Breast epithelium (tissue), 4 donors: ENCODE results near the gene OTOP2. TPM values are rescaled to one million over a fixed set of nuclear protein-coding genes. Genes with fewer than 3 reads are reported as not detected.

ENCODE experiments used
- DNase-seq, 2 donors: peaks; one replicate each; pipeline ENCODE4 v3.0.0-alpha.2; 2019; ENCODE audit warnings: low spot score in 2 of 2
- H3K27ac ChIP-seq, 2 donors: fragments of 200-600 bp; sonication (generic) in 1 of 2; one replicate each; pipeline ENCODE4 v1.5.1; 2016 to 2019; ENCODE audit warnings: mild to moderate bottlenecking in 1 of 2
- H3K27me3 ChIP-seq, 2 donors: fragments of 200-600 bp; sonication (generic) in 1 of 2; one replicate each; pipeline versions ENCODE4 v1.5.1 to v1.6.0; 2017 to 2019; ENCODE audit warnings: control low read depth in 1 of 2, mild to moderate bottlenecking in 1 of 2
- H3K36me3 ChIP-seq: fragments of 200-600 bp; one replicate; pipeline ENCODE4 v1.5.1; 2019
- H3K4me1 ChIP-seq, 2 donors: fragments of 200-600 bp; sonication (generic); one replicate each; pipeline ENCODE4 v1.5.1; 2016 to 2019; ENCODE audit warnings: control low read depth in 1 of 2
- H3K4me3 ChIP-seq, 3 donors: fragments of 200-600 bp; sonication (generic); 1 replicate in 2 of 3; 2 replicates in 1 of 3; pipeline ENCODE4 v1.5.1; 2016 to 2019; ENCODE audit warnings: mild to moderate bottlenecking in 3 of 3, moderate library complexity in 2 of 3
- H3K9me3 ChIP-seq, 2 donors: fragments of 200-600 bp; sonication (generic) in 1 of 2; one replicate each; pipeline ENCODE4 v1.5.1; 2016 to 2019; ENCODE audit warnings: control low read depth in 1 of 2
- CTCF ChIP-seq, 3 donors: fragments of 450-650 bp; IDR thresholded peaks; one replicate each; pipeline ENCODE4 v1.5.1; 2016 to 2017; ENCODE audit warnings: antibody characterized with exemption in 3 of 3, mild to moderate bottlenecking in 3 of 3, moderate library complexity in 3 of 3
- POLR2A ChIP-seq: fragments of 450-650 bp; IDR thresholded peaks from one replicate; pipeline ENCODE4 v1.6.1; 2016; ENCODE audit warnings: antibody characterized with exemption, mild to moderate bottlenecking, moderate library complexity
- POLR2AphosphoS5 ChIP-seq, 3 donors: sonication (generic); formaldehyde crosslinking; IDR thresholded peaks; one replicate each; pipeline ENCODE4 v1.6.1; 2017; ENCODE audit warnings: antibody characterized with exemption in 3 of 3
- intact Hi-C: fragments of 100-400 bp; cut with DNase I; formaldehyde crosslinking; loops from one replicate; pipeline ENCODE4 v1.15.1; 2023; ENCODE audit warnings: low total_unique reads
- total RNA-seq, 3 donors: library from RNA; depleted of rRNA; stranded (reverse); fragments of >200 nt; gene quantifications; one replicate each; pipeline ENCODE4 v1.1.0, GENCODE V29; 2016

OTOP2 gene
- total RNA-seq, 3 donors from 2014 or later = 0.33 TPM; not detected in 2

GRCh38 chr17:74954665-74955421 is 30.8 kb downstream of the OTOP2 start:
- no peaks in the 10 kb centered on the region for H3K27me3 ChIP-seq
- intact Hi-C loops = no loop called here
- no peak overlapping the region for H3K27ac ChIP-seq
- H3K36me3 ChIP-seq = no peaks in the 10 kb centered on the region
- DNase-seq = no peak
- no peak overlapping the region for H3K4me3 ChIP-seq
- H3K9me3 ChIP-seq = no peaks in the 10 kb centered on the region
- TF ChIP-seq POLR2AphosphoS5 (IDR thresholded peaks at IDR 0.05) (no peak), CTCF (IDR thresholded peaks at IDR 0.05) (no peak), POLR2A (no peak)
- no peaks in the 10 kb centered on the region for H3K4me1 ChIP-seq

- no peaks in the 10 kb centered on the region for H3K36me3 ChIP-seq
- H3K4me1 ChIP-seq = no peaks in the 10 kb centered on the region
- H3K4me3 ChIP-seq = no peak overlapping the region
- no peak for DNase-seq
- no peaks in the 10 kb centered on the region for H3K9me3 ChIP-seq
- H3K27ac ChIP-seq = no peak overlapping the region
- TF ChIP-seq POLR2A (no peak), CTCF (IDR thresholded peaks at IDR 0.05) (no peak), POLR2AphosphoS5 (IDR thresholded peaks at IDR 0.05) (no peak)
- H3K27me3 ChIP-seq = no peaks in the 10 kb centered on the region
- intact Hi-C loops = no loop called here
These were observed 32.0 kb downstream of the OTOP2 start for GRCh38 chr17:74956093-74956492.

GRCh38 chr17:74957935-74958740 is 34.1 kb downstream of the OTOP2 start:
- Histone ChIP-seq H3K27ac (no peak overlapping the region), H3K9me3 (no peaks in the 10 kb centered on the region), H3K4me1 (no peaks in the 10 kb centered on the region), H3K27me3 (no peaks in the 10 kb centered on the region), H3K36me3 (no peaks in the 10 kb centered on the region), H3K4me3 (no peak overlapping the region)
- intact Hi-C loops = no loop called here
- TF ChIP-seq CTCF (IDR thresholded peaks at IDR 0.05) (peak; percentile 82 to 87 (median 86)), POLR2A (no peak)
- DNase-seq = peak; percentile 48 to 83

GRCh38 chr17:74959826-74960515 is 35.9 kb downstream of the OTOP2 start:
- H3K27me3 ChIP-seq = no peaks in the 10 kb centered on the region
- no peak for TF ChIP-seq CTCF (IDR thresholded peaks at IDR 0.05)
- no peak for TF ChIP-seq POLR2A
- no peak for TF ChIP-seq POLR2AphosphoS5 (IDR thresholded peaks at IDR 0.05)
- no peaks in the 10 kb centered on the region for H3K9me3 ChIP-seq
- no peak overlapping the region for H3K4me3 ChIP-seq
- intact Hi-C loops = no loop called here
- DNase-seq = no peak
- H3K36me3 ChIP-seq = no peaks in the 10 kb centered on the region
- no peaks in the 10 kb centered on the region for H3K4me1 ChIP-seq
- no peak overlapping the region for H3K27ac ChIP-seq
